Right hindlimb (tissue), 1 donor: Measurements from ENCODE around the gene CCNG2.
A peak's percentile ranks its signal among the peaks of the same experiment; 100 is the strongest.

Source experiments
- DNase-seq: peaks from one replicate; pipeline ENCODE4 v3.0.0-alpha.2; 2018

Gene CCNG2

GRCh38 chr4:77181720-77182119 lies 24.7 kb downstream of the CCNG2 start:
- DNase-seq, result no peak

GRCh38 chr4:77183777-77184420 lies 26.9 kb downstream of the CCNG2 start:
- DNase-seq, result no peak

- DNase-seq, result no peak
These were observed 28.0 kb downstream of the CCNG2 start for GRCh38 chr4:77184974-77185373.

- DNase-seq, result no peak
These were observed 28.7 kb downstream of the CCNG2 start for GRCh38 chr4:77185686-77186085.

- DNase-seq, result no peak
These were observed 30.3 kb downstream of the CCNG2 start for GRCh38 chr4:77187322-77187721.

- DNase-seq, result peak; percentile 28
These were observed 31.7 kb downstream of the CCNG2 start for GRCh38 chr4:77188498-77189220.

- no peak for DNase-seq
These were observed 32.4 kb downstream of the CCNG2 start for GRCh38 chr4:77189412-77189811.

GRCh38 chr4:77190053-77190452 lies 33.0 kb downstream of the CCNG2 start:
- DNase-seq, result no peak

- DNase-seq, result no peak
These were observed 36.0 kb downstream of the CCNG2 start for GRCh38 chr4:77193046-77193445.

- DNase-seq, result peak; percentile 31
These were observed 36.6 kb downstream of the CCNG2 start for GRCh38 chr4:77193511-77194102.

- DNase-seq, result no peak
These were observed 37.4 kb downstream of the CCNG2 start for GRCh38 chr4:77194366-77194765.

GRCh38 chr4:77194989-77195388 lies 38.0 kb downstream of the CCNG2 start:
- no peak for DNase-seq

- peak; percentile 19 for DNase-seq
These were observed 39.9 kb downstream of the CCNG2 start for GRCh38 chr4:77196866-77197265.

- no peak for DNase-seq
These were observed 40.4 kb downstream of the CCNG2 start for GRCh38 chr4:77197361-77197760.

GRCh38 chr4:77197831-77198230 lies 40.8 kb downstream of the CCNG2 start:
- DNase-seq, result no peak

- no peak for DNase-seq
These were observed 42.3 kb downstream of the CCNG2 start for GRCh38 chr4:77199276-77199675.

- no peak for DNase-seq
These were observed 42.7 kb downstream of the CCNG2 start for GRCh38 chr4:77199701-77200100.

GRCh38 chr4:77201343-77201742 lies 44.3 kb downstream of the CCNG2 start:
- no peak for DNase-seq

GRCh38 chr4:77201857-77202256 lies 44.9 kb downstream of the CCNG2 start:
- no peak for DNase-seq

GRCh38 chr4:77202491-77202890 lies 45.5 kb downstream of the CCNG2 start:
- no peak for DNase-seq

- peak; percentile 74 for DNase-seq
These were observed 46.6 kb downstream of the CCNG2 start for GRCh38 chr4:77203380-77204197.

- DNase-seq, result no peak
These were observed 47.6 kb downstream of the CCNG2 start for GRCh38 chr4:77204621-77205020.

- DNase-seq, result no peak
These were observed 52.0 kb downstream of the CCNG2 start for GRCh38 chr4:77209012-77209411.
